Measurements from ENCODE around the gene BPIFB3.
A peak's percentile ranks its signal among the peaks of the same experiment; 100 is the strongest.
"Not testable (repeated sequence)": the region's sequence is repeated elsewhere in the genome, so short reads cannot be mapped to it uniquely, and the experiment has no call there.

Gene BPIFB3

DNA sequence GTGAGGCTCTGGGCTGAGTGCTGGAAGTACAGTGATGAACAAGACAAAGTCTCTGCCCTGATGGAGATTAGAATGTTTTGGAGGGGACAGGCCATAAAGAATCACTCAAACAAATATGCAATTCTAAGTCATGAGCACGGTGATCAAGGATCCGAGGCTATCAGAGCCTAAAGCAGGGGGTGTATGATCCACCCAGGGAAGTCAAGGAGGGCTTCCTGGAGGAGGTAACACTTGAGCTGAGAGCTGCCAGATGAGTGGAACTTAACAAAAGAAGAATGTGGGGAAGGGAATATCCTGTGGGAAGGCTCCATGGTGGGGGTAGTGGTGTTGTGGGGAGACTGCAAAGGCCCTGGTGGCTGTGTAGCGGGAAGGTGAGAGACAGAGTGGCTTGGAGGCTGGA lies 38.0 kb downstream of the BPIFB3 start:
- no peak for DNase-seq

DNA sequence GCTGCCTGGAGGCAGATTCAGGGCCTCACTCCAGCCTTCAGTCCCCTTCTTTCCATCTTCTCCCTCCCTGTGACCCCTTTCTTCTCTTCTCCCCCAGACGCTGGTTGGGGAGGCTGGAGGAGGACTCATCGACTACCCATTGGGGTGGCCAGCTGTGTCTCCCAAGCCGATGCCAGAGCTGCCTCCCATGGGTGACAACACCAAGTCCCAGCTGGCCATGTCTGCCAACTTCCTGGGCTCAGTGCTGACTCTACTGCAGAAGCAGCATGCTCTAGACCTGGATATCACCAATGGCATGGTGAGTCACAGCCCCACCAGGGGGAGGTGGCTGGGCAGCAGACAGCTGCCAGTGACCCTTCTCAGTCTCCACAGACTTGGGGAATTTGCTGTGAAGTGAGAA lies 38.7 kb downstream of the BPIFB3 start:
- no peak for DNase-seq

DNA sequence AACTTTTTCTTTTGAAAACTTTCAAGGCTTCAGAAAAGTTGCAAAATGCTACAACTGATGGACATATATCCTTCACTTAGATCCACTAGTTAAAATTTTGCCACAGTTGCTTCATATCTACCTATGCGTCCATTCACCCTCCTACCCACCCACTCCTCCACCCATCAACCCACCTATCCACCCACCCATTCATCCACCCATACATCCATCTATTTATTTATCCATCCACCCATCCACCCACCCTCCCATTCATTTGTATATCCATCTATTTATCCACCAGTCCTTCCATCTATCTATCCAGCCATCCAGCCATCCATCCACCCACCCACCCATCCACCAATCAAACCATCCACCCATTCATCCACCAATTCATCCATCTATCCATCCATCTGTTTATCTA lies 39.4 kb downstream of the BPIFB3 start:
- no peak for DNase-seq

DNA sequence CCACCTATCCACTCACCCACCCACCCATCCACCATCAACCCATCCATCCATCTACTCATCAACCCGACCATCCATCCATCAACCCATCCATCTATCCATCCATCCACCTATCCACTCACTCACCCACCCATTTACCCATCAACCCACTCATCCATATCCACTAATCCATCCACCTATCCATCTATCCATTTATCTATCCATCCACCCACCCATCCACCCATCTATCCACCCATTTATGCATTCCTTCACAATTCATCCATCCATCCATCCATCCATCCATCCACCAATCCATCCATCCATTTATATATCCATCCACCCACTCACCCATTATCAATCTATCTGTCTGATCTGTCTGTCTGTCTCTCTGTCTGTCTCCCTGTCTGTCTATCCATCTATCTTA lies 39.9 kb downstream of the BPIFB3 start:
- no peak for DNase-seq

DNA sequence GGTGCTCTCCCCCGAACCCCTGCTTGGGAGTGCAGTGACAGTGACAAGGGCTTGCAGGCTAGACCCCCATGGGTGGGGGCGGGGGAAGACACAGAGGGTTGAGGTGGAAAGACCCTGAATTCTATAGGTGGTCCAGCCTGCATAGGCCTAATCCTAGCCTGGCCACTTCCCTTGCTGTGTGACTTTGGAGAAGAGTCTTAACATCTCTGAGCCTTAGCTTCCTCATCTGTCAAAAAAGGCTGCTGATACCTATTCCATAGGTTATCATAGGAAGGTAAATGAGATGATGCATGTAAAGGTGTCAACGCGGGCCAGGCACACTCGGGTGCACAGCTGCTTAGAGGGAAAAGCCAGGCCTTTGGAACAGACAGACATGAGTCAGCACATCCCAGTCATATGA lies 41.5 kb downstream of the BPIFB3 start:
- no peak for DNase-seq

DNA sequence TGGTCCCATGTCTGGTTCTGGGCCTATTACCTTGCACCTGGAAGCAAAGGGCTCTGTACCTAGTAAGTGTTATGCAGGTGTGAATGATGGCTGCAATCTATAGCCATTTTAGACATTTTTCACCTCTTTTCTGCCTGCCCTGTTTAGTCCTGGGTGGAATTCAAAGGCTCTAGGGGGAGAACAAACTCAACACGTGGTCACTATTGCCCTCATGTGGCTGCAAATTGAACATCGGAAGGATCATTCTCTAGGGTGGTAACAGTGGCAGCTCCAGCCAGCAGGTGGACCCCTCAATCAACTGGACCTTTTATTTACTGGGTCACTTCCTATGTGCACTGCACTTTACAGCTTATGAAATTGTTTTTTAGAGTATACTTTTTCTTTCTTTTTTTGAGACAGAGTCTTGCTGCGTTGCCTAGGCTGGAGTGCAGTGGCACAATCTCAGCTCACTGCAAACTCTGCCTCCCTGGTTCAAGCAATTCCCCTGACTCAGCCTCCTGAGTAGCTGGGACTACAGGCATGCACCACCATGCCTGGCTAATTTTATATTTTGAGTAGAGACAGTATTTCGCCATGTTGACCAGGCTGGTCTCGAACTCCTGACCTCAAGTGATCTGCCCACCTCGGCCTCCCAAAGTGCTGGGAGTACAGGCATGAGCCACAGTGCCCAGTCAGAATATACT lies 42.3 kb downstream of the BPIFB3 start:
- peak; percentile 47 for DNase-seq

DNA sequence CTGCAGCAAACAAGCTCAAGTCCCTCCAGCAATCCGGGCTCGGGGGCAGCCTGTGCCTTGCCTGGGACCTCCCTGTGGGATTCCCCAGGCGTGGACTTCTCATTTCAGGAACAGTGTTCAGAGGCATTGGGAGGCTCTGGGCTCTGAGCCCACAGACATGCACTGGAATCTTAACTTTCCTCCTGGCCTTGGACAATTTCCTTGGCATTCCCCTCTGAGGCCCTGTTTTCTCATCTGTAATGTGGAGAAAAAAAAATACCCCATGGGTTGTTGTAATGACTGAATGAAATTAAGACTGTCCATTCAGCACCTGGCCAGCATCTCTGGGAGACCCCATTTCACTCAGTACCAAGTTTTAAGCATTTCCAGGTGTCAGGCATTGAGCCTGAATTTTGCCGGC lies 43.3 kb downstream of the BPIFB3 start:
- DNase-seq, result no peak

DNA sequence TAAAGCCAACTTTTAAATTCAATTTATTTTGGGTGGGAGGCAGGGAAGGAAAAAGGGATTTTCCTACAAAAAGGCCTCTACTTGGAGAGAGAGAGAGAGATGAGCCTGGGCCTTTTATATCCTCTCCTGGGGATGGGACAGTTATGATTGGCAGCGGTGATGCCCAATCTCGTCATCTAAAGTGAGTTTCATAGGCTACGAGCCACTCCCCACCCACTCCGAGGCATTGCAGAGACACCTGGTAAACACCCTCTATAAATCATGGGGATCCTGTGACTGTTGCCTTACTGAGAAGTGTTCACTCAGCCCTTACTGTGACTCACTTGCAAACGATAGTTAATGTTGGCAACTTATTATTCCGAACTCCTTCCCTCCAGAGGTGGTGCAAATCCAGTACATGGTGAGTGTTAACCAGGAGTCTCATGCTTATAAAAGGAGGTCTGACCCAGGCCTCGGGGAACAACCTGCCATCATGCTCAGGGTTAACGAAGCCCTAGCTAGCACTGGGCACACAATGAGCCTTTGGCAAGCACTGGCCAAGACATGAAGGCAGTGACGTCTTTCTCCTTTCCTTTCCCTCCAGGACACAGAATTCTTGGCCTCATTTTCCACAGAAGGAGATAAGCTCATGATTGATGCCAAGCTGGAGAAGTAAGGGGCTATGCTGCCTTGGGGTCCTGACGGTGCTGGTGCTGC lies 46.3 kb downstream of the BPIFB3 start:
- no peak for DNase-seq

DNA sequence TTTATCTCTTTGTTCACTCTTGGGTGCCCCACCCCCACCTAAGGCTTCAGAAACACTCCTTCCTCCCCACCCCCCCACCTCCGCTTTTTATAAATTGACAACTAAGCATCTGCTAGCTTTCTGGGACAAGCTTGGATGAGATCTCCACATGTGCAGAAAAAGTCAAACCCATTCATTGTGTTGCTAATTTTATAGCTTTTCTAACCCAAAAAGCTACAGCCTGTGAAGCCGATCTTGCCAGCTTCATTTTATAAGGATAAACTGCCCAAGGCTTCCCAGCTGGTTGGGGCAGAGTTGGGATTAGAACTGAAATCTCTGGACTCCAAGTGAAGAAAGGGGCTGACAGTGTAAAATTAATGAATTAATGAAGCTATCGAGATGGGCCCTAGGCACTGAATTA lies 49.9 kb downstream of the BPIFB3 start:
- no peak for DNase-seq

DNA sequence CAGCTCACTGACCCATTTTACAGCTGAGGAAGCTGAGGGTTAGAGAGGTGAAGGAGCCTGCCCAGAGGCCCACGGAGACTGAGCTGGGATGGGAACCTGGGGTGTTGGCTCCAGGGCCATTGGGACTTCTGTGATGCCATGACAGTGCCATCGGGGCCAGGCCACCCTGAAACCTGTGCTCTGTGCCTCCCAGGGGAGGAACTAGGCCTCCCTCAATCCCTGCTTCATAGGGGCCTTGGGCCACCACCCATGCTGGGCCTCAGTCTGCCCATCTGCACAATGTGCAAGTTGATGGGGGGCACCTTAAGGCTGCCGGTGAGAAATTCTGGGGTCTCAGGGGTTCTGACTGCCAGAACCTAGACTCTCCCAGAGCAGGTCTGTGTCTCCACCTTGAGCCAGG lies 50.6 kb downstream of the BPIFB3 start:
- no peak for DNase-seq

DNA sequence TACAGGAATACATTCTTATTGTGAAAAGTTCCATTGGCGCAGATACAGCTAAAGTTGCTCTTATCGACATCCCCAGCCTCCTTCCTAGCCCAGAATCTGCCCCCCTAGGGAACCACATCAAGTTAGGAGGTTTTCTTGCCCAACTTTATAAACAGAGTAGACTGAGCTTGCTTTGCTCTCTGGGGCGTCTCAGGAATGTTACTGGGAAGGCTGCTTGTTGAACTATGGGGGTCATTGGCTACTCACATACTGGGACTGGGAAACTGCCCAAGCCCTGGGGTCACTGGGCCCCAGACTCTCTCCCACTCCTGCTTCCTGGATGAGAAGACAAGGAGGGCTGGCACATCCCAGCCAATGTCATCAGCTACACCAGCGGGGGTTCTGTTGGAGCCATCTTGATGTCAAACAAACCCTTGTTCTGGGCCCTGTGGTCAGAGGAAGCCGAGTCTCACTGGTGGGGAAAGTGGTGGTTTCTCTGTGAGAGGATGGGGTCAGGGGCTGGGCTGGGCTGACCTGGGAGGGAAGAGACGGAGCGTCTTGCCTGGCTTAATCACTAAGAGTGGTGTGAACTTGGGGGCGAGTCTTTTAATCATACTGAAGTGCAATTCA lies 51.7 kb downstream of the BPIFB3 start:
- DNase-seq, result no peak

DNA sequence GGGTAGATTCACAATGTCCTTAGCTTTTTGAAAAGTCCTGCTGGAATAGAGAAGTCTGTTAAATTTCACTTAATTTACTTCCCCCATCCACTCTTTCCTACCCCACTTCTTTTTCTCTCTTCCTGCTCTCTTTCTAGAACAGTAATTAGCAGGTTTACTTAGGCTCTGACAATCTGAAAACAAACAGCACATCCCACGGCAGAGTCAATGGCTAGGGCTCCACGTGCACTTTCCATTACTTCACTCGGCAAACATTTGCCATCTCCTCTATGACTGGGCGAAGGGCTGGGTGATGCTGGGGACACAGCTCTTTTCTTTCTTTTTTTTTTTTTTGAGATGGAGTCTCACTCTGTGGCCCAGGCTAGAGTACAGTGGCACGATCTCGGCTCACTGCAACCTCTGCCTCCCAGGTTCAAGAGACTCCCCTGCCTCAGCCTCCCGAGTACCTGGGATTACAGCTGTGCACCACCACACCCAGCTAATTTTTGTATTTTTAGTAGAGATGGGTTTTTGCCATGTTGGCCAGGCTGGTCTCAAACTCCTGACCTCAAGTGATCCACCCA lies 52.4 kb downstream of the BPIFB3 start:
- DNase-seq, result not testable (repeated sequence)

DNA sequence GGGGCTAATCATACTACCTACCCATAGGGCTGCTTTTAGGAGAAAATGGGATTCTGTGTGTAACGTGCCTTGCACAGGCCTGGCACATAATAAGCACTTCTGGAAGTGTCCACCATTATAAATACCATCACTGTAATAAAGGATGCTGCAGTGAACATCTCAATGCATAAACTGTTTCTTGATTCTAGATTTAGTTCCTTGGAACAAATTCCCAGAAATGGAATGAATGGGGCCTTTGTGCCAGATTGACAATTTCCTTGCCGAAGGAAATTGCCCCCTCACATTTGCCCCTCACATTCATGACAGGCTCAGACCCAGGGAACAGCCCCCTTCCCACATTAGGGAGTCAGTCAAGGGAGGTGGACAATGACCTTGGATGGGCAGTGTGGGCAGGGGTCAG lies 55.0 kb downstream of the BPIFB3 start:
- no peak for DNase-seq

DNA sequence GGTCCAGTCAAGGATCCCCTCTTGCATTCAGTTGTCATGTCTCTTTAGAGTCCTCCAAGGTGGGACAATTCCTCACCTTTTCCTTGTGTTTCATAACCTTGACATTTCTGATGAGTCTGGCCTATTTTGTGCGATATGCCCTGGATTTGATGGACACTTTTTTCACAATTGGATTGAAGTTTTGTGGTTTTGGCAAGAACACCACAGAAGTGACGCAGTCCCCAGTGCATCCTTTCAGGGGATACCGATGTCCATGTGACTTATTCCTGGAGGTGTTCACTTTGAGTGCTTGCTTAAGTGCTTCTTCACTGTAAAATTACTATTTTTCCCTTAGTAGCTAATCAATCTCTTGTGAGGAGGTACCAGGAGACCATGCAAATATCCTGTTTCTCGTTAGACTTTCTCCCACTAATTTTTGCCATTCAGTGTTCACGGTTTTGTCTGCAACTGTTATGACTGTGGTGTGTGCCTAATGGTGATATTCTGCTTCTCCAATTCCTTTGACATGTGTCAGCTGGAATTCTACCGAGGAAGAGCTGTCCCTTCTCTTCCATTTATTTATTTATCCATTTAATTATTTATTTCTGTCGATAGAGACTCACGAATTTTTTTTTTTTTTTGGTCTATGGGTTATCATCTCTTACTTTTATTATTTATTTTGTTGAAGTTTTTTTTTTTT lies 56.6 kb downstream of the BPIFB3 start:
- no peak for DNase-seq

DNA sequence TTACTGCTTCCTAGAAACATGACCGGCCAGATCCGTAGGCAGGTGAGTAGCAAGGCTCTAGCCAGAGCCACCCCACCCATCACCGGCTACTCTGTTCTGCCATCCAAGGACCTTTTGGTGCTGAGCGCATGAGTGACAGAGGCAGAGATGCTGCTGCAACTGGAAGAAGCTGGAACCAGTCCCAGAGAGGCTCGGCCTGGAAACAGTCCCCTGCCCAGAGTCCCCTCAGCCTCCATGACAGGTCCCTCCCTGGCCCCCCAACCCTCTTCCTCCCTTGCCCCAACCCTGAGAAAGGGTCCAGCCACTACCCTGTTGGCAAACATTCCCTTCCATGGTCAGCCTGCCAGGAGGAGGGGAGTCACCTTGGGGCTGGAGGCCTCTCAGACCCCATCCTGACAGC lies 57.6 kb downstream of the BPIFB3 start:
- no peak for DNase-seq

DNA sequence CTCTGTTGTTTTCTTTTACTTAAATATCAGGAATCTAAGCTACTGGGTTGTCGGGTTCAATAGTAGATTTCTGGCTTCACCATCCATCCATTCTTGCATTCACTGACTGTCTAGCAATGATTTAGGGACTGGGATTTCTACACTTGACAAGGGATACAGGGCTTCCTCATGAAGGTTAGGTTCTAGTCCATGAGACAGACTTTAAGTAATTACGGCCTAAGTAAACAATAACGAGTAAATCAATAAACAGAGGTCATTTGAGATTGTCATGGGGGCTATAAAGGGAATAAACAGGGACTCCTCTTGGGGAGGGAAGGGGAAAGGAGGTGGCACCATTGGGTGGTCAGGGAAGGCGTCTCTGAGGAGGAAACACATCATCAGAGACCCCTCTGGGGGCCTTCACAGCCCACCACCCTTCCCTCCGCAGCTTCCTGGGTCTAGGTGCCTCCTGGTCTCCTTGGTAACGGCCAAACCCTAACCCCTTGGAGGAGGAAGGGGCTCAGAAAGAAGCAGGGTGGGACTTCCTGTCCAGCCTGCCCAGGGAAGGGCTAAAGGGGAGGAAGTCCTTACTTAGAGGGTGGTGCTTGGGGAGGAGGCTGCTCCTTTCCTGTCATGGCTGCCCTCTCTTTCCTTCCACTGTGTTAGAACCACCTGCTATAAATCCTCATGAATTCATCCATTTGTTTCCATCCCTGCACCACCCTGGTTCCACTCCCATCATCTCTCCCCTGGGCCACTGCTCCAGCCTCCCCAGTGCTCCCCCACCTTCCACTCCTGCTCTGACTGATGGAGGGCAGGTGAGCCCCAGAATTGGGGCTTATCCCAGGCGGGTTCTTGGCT lies 59.1 kb downstream of the BPIFB3 start:
- no peak for DNase-seq

DNA sequence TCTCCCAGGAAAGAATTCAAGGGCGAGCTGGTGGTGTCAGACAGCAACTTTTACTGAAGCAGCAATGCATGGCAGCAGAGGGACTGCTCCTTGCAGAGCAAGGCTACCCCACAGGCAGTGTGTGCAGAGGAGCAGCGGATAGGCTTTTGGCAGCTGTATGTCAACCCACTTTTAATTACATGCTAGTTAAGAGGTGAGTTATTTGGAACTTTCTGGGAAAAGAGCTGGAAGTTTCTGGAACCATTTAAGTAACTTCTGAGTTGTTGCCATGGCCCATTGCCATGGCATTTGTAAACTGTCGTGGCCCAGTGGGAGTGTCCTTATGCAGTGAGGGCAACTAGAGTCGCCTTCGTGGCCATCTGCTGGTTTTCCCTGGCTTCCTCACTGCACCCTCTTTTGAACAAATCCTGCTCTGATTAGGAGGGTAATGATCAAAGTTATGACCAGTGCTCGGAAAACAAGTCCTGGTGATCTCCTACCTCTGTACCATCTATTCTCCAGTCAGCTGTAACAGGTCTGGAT lies 59.7 kb downstream of the BPIFB3 start:
- no peak for DNase-seq

DNA sequence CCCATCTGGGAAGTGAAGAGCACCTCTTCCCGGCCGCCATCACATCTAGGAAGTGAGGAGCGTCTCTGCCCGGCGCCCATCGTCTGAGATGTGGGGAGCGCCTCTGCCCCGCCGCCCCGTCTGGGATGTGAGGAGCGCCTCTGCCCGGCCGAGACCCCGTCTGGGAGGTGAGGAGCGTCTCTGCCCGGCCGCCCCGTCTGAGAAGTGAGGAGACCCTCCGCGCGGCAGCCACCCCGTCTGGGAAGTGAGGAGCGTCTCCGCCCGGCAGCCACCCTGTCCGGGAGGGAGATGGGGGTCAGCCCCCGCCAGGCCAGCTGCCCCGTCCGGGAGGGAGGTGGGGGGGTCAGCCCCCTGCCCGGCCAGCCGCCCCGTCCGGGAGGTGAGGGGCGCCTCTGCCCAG lies 61.8 kb downstream of the BPIFB3 start:
- not testable (repeated sequence) for DNase-seq

DNA sequence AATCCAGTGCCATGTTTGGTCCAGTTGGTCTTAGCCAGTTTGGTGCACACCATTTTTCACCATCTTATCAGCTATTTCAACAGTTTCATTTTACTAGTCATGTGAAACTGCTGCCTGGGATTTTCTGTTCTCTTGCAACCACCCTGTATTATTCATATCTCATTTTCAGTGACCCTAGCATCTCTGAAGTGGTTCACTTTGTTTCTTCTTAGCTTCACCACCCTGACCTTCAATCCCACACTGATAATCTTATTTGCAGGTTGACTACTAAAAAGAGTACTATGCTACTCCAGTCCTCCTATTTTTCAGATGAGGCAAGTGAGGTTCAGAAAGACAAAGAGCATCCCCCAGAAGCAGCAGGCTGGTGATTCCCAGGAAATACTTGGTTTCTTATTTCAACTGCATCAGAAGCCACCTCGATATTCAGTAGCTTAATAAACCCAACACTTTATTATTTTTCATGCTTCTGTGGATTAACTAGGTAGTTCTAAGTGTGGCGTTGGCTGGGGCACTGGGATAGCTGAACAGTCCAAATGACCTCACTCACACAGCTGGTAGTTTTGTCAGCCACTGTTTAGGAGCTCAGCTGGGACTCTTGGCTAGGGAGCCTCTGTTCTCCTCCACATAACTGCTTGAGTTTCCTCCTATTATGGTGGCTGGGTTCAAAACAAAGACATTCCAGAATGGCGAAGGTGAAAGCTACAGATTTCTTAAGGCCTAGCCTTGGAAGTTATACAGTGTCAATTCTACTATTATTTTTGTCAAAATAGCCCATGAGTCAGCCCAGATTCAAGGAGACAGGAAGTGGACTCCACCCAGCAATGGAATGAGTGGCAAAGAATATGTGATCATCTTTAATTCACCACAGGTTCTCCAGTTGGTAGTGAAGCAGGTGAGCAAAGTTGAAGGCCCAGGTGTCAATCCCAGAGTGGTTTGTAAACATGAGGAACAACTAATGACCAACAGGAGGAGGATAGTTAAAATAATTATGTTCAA lies 66.3 kb downstream of the BPIFB3 start:
- peak; percentile 6 for DNase-seq

DNA sequence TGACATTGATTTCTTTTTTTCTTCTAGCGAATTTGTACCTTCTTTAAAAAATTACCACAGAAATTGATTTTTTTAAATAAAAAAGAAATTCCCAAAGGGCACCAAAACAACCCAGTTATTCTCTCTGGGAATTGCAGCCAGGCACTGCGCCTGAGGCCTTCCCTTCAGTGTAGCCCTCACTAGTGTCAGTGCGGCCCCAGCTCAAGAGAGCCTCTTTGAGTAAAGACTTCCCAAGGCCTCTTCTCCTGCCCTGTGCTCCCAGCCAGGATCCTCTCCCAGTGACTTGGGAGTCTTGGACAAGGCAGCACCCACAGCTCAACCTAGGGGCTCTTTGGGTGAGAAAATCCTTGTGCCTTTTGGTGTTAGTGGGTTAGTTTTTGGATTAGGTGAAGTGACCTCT lies 67.2 kb downstream of the BPIFB3 start:
- no peak for DNase-seq

DNA sequence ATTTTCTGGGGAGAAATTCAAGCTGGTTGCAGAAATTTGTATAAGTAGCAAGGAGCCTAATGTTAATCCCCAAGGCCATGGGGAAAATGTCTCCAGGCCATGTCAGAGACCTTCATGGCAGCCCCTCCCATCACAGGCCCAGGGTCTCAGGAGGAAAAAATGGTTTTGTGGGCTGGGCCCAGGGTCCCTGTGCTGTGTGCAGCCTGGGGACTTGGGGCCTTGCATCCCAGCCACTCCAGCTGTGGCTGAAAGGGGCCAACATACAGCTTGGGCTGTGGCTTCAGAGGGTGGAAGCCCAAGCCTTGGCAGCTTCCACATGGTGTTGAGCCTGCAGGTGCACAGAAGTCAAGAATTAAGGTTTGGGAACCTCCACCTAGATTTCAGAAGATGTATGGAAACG lies 68.6 kb downstream of the BPIFB3 start:
- DNase-seq, result not testable (repeated sequence)
